ENCODE data around the gene OMA1. TPM values are rescaled to one million over a fixed set of nuclear protein-coding genes. Genes with fewer than 3 reads are reported as not detected.

Gene OMA1
- total RNA-seq, 4 donors from 2014 or later, result 50.6 to 67.6 (median 58.5) TPM

- no peak for DNase-seq
- Histone ChIP-seq H3K27ac (no peak overlapping the region), H3K4me3 (replicated peaks in 1 of 3) (no peak overlapping the region), H3K36me3 (no peaks in the 10 kb centered on the region), H3K9me3 (no peaks in the 10 kb centered on the region), H3K4me1 (peaks cover 22 to 38% of the 10 kb centered on the region in 2 donors), H3K27me3 (no peaks in the 10 kb centered on the region)
- intact Hi-C loops (cut with DNase I), result no loop called here
- WGBS, 2 donors, result 84% methylated on average over 5 of the region's 5 CpGs
- TF ChIP-seq POLR2A (IDR thresholded peaks at IDR 0.05) (no peak), CTCF (IDR thresholded peaks at IDR 0.05) (no peak)
These were observed 41.9 kb upstream of the OMA1 start for GRCh38 chr1:58588396-58588795.

GRCh38 chr1:58587667-58588066, 41.1 kb upstream of the OMA1 start:
- H3K4me1 ChIP-seq, result peaks cover 18 to 33% of the 10 kb centered on the region in 2 donors
- no peak for TF ChIP-seq POLR2A (IDR thresholded peaks at IDR 0.05)
- no peak for TF ChIP-seq CTCF (IDR thresholded peaks at IDR 0.05)
- H3K36me3 ChIP-seq, result no peaks in the 10 kb centered on the region
- WGBS, 2 donors, result 92 to 95% methylated on average over 2 of the region's 2 CpGs
- H3K27me3 ChIP-seq, result no peaks in the 10 kb centered on the region
- H3K27ac ChIP-seq, result no peak overlapping the region
- no peaks in the 10 kb centered on the region for H3K9me3 ChIP-seq
- no peak overlapping the region for H3K4me3 ChIP-seq (replicated peaks in 1 of 3)
- no peak for DNase-seq
- intact Hi-C loops (cut with DNase I), result no loop called here

- no peak overlapping the region for H3K27ac ChIP-seq
- TF ChIP-seq CTCF (IDR thresholded peaks at IDR 0.05) (no peak), POLR2A (IDR thresholded peaks at IDR 0.05) (no peak)
- no peaks in the 10 kb centered on the region for H3K36me3 ChIP-seq
- intact Hi-C loops (cut with DNase I), result no loop called here
- 82 to 89% methylated on average over 4 of the region's 4 CpGs for WGBS, 2 donors
- no peak for DNase-seq
- peaks cover 11 to 24% of the 10 kb centered on the region in 2 donors for H3K4me1 ChIP-seq
- H3K9me3 ChIP-seq, result no peaks in the 10 kb centered on the region
- no peaks in the 10 kb centered on the region for H3K27me3 ChIP-seq
- H3K4me3 ChIP-seq (replicated peaks in 1 of 3), result no peak overlapping the region
These were observed 39.7 kb upstream of the OMA1 start for GRCh38 chr1:58586271-58586670.

- intact Hi-C loops (cut with DNase I), result no loop called here
- no peak overlapping the region for H3K27ac ChIP-seq
- no peaks in the 10 kb centered on the region for H3K27me3 ChIP-seq
- no peak overlapping the region for H3K4me3 ChIP-seq (replicated peaks in 1 of 3)
- TF ChIP-seq POLR2A (IDR thresholded peaks at IDR 0.05), result no peak
- TF ChIP-seq CTCF (IDR thresholded peaks at IDR 0.05), result no peak
- WGBS, 2 donors, result 62 to 69% methylated on average over 3 of the region's 3 CpGs
- peak; percentile 40 to 44 for DNase-seq
- H3K36me3 ChIP-seq, result no peaks in the 10 kb centered on the region
- peaks cover 11 to 24% of the 10 kb centered on the region in 2 donors for H3K4me1 ChIP-seq
- H3K9me3 ChIP-seq, result no peaks in the 10 kb centered on the region
These were observed 39.1 kb upstream of the OMA1 start for GRCh38 chr1:58585581-58586151.

GRCh38 chr1:58585166-58585565, 38.6 kb upstream of the OMA1 start:
- TF ChIP-seq CTCF (IDR thresholded peaks at IDR 0.05) (no peak), POLR2A (IDR thresholded peaks at IDR 0.05) (no peak)
- no peak for DNase-seq
- intact Hi-C loops (cut with DNase I), result no loop called here
- peaks cover 11 to 25% of the 10 kb centered on the region in 2 donors for H3K4me1 ChIP-seq
- no peaks in the 10 kb centered on the region for H3K9me3 ChIP-seq
- no peaks in the 10 kb centered on the region for H3K27me3 ChIP-seq
- no peaks in the 10 kb centered on the region for H3K36me3 ChIP-seq
- peak overlapping the region in 1 of 3 donors; percentile 45 for H3K27ac ChIP-seq
- H3K4me3 ChIP-seq (replicated peaks in 1 of 3), result no peak overlapping the region
- 62 to 76% methylated on average over 2 of the region's 2 CpGs for WGBS, 2 donors

All from thyroid gland (tissue), 4 donors.